Activated CD4-positive, alpha-beta T cell treated with anti-CD3 and anti-CD28 coated beads for 1 hour (primary cell): ENCODE measurements around the gene ZNF346.

Experiments
- DNase-seq: peaks from one replicate; pipeline ENCODE4 v3.0.0-alpha.2; 2020

The ZNF346 gene

DNA sequence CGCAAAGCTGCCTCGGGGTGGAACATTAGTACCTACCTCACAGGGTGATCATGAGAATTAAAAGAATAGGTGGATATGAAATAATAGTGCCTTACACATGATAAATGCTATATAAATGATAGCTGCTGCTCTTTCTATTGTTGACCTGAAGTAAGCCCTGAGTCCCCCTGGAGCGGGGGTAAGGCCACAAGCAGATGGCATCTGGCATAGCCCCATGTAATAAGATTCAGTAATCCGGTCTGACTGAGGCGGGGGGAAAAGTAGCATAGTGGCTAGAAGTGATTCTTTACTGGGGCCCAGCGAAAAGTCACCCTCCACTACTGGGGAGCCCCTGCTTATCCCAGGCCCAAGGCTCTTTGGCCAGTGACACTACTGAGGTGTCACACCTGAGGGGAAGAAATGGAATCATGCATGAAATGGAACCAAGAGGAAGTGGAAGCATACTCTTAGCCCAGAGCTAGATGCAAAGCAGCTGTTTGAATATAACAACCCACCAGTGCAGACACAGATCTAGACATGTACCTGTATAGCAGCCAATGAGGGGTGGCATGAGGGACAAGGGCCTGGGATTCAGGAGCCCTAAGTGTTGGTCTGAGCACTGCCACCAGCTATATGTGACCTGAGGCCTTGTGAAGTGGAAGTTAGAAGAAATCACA, 48.2 kb downstream of the ZNF346 start:
- no peak for DNase-seq

DNA sequence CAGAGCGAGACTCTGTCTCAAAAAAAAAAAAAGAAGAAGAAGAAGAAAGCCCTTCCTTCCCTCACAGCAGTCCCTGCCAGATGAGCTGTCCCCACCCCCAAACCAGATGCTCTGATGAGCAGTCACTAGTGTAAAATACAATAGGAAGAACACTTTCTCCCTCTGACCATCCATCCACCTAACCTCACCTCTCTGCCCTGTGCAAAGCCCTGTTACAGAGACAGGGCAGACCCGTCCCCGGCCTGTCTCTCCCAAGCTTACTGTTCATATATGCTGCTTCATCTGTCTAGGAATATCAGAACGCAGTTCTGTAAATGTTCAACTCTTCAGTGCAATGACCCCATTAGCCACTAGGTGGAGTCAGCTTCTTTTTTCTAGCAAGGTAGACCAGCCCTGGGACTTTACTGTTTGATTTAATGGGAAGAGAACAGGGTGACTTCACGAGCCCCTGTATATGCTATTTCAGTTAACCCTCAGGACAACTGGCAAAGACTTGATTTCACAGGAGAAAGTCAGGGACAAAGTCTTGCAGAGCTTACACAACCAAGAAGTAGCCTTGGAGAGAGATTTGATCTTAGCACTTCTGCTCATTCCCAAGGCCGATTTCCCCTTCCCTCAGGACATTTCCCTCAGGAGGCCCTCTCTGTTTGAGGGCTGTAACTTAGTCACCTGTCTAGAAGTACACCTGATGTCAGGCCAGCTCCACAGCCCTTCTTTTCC, 49.3 kb downstream of the ZNF346 start:
- peak; percentile 13 for DNase-seq

- DNase-seq = no peak
Measured at GRCh38 chr5:177077335-177077734, 54.8 kb downstream of the ZNF346 start.

DNA sequence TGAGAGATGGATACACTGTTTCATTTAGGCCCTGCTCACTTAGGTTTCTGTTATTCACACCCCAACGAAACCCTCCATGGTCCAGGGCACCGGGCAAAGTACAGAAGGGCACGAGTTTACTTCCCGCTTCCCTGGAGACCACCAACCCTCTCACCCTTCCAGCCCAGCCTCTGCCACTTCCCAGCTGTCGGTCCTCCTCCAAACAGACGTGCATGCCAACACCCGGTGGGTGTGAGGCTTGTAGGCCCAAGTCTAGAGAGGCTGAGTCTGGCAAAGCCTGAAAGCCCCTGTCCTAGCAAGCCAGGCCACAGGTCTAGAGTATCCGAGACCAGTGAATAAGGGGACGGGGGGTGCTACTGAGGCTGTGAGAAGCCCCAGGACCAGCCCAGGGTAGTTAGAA, 57.1 kb downstream of the ZNF346 start:
- no peak for DNase-seq

DNA sequence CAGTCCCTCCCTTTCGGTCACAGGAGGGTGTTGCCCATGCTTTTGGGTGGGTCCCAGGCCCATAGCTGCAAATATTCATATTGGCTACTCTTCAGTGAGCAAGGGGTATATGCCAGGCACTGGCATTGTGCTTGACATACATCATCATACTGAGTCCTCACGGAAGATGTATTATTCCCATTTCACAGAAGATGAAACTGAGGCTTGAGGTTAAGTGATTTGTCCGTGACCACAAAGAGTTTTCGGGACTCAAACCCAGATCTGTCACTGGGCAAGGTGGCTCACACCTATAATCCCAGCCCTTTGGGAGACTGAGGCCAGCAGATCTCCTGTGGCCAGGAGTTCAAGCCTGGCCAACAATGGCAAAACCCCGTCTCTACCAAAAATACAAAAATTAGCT, 57.8 kb downstream of the ZNF346 start:
- DNase-seq = no peak

GRCh38 chr5:177081859-177082258, 59.4 kb downstream of the ZNF346 start:
- no peak for DNase-seq

- no peak for DNase-seq
Measured at GRCh38 chr5:177083357-177083756, 60.9 kb downstream of the ZNF346 start.

DNA sequence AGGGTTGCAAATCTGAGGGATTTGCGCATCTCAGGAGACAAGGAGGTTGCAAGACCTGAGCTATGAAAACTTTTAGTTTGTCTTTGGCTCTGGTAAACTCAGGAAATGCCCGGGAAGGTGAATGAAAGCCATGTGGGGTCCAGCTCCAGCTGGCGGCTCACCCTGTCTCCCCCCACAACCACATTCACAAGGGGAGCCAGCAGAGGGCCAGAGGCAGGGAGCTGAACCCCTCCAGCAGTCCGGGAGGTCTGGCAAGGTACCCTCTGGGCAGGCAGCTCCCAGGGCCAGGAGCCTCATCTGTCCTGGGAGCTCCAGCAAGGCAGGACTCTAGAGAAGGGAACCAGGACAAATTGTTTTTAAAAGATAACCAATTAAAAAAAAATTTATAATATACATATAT, 61.7 kb downstream of the ZNF346 start:
- DNase-seq = no peak

DNA sequence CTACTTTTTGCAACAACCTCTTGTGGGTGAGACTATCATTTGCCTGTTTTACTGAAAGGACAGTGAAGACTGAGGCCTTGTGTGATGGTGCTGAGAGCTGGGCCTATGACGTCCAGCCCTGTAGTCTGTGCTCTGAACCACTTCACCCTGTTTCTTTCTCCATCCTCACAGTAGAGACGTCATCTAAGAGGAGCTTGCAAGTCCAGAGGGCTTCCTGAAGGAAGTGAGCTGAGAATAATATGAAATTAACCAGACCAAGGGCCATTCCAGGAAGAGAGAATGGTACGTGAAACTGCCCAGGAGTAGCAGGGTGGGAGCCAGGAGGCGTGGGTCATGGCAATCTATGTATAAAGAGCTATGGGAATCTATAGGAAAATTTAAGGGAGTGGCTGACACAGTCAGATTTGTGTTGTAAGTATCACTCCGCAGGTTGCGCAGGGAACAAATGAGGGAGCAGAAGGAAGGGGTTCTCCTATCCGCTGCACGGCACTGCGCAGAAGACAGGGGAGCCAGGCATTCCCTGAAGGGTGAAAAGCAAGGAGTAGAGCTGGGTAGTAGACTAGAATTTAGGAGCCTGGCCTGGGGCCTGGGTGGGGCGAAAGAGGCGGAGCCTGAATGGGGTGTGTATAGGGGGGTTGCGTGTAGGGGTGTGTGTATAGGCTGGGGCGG, 63.6 kb downstream of the ZNF346 start:
- DNase-seq = no peak

DNA sequence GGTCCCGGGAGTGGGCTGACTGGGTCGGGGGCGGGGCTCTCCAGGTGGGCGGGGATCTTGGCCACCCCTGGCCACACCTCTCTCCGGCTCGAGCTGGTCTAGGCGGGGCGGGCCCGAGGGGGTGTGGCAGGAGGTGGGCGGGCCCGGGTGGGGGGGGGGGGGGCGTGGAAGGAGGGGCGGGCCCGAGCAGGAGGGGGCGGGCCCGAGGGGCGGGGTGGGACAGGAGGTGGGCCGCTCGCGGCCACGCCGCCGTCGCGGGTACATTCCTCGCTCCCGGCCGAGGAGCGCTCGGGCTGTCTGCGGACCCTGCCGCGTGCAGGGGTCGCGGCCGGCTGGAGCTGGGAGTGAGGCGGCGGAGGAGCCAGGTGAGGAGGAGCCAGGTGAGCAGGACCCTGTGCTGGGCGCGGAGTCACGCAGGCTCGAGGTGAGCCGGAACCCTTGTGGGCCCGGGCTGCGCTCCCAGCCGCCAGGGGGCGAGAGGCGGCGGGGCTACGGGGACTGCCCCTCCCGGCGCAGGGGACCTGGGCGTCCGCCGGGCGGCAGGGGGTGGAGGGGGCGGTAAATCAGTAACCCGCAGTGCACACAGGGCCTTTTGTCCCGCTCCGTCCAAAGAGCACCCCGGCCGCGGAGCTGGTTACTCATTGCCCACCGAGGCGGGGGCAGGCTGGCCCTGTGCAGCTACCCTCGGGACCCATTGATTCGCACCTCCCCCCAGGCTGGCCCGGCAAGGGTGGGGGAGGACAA, 64.3 kb downstream of the ZNF346 start, which contains the start of gene FGFR4:
TSS of gene FGFR4 (plus strand) at position 262 of the 744 bp plus-strand sequence. CDS start 2,688 bp downstream, outside the sequence.
- DNase-seq = peak; percentile 48

GRCh38 chr5:177087398-177088005, 65.0 kb downstream of the ZNF346 start:
- no peak for DNase-seq

DNA sequence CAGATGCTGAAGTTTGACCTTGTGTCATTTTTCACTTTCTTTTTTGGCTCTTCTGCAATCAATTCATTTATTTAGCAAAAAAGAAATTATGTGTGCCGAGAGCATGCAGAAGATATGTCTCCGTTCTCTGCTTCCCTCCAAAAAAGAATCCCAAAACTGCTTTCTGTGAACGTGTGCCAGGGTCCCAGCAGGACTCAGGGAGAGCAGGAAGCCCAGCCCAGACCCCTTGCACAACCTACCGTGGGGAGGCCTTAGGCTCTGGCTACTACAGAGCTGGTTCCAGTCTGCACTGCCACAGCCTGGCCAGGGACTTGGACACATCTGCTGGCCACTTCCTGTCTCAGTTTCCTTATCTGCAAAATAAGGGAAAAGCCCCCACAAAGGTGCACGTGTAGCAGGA, 66.6 kb downstream of the ZNF346 start:
- no peak for DNase-seq

DNA sequence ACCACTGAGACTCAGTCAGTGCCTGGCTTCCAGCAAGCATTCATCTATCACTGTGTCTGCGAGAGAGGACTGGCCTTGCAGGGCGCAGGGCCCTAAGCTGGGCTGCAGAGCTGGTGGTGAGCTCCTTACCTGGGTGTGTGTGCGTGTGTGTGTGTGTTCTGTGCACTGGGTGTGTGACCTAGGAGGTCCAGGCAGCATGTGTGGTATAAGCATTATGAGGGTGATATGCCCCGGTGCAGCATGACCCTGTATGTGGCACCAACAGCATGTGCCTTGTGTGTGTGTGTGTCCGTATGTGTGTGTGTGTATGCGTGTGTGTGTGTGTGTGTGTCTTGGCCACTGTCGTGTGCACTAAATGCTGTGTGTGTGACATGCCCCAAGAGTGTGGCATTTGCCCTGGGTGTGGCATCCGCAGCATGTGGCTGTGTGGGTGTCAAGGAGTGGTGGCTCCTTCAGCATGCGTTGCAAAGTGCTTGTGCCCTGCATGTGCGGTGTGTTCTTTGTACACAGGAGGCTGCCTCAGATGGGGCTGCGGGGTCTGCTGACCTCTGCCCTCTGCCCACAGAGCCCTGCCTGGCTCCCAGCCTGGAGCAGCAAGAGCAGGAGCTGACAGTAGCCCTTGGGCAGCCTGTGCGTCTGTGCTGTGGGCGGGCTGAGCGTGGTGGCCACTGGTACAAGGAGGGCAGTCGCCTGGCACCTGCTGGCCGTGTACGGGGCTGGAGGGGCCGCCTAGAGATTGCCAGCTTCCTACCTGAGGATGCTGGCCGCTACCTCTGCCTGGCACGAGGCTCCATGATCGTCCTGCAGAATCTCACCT, 67.5 kb downstream of the ZNF346 start:
- DNase-seq = no peak

- DNase-seq = no peak
Measured at GRCh38 chr5:177090813-177091212, 68.3 kb downstream of the ZNF346 start.

- no peak for DNase-seq
Measured at GRCh38 chr5:177091232-177091631, 68.7 kb downstream of the ZNF346 start.

DNA sequence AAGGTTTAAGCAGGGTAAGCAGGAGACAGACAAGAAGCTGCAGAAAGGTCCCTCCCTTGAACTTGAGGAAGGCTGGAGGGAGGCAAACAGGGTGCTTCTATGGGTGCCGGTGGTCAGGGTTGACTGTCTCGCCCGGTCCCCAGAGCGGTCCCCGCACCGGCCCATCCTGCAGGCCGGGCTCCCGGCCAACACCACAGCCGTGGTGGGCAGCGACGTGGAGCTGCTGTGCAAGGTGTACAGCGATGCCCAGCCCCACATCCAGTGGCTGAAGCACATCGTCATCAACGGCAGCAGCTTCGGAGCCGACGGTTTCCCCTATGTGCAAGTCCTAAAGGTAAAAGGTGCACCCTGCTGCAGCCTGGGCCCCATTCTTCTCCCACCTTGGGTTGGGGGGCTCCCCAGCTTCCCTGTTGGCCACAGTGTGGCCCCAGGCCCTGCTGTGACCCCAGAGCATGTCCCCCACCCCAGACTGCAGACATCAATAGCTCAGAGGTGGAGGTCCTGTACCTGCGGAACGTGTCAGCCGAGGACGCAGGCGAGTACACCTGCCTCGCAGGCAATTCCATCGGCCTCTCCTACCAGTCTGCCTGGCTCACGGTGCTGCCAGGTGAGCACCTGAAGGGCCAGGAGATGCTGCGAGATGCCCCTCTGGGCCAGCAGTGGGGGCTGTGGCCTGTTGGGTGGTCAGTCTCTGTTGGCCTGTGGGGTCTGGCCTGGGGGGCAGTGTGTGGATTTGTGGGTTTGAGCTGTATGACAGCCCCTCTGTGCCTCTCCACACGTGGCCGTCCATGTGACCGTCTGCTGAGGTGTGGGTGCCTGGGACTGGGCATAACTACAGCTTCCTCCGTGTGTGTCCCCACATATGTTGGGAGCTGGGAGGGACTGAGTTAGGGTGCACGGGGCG, 69.9 kb downstream of the ZNF346 start:
- no peak for DNase-seq

DNA sequence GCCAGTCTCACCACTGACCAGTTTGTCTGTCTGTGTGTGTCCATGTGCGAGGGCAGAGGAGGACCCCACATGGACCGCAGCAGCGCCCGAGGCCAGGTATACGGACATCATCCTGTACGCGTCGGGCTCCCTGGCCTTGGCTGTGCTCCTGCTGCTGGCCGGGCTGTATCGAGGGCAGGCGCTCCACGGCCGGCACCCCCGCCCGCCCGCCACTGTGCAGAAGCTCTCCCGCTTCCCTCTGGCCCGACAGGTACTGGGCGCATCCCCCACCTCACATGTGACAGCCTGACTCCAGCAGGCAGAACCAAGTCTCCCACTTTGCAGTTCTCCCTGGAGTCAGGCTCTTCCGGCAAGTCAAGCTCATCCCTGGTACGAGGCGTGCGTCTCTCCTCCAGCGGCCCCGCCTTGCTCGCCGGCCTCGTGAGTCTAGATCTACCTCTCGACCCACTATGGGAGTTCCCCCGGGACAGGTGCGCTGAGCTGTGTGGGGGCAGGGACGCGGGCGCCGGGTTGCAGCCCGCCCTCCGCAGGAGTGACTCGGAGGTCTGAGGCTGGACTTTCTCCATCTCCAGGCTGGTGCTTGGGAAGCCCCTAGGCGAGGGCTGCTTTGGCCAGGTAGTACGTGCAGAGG, 70.7 kb downstream of the ZNF346 start:
- DNase-seq = no peak

DNA sequence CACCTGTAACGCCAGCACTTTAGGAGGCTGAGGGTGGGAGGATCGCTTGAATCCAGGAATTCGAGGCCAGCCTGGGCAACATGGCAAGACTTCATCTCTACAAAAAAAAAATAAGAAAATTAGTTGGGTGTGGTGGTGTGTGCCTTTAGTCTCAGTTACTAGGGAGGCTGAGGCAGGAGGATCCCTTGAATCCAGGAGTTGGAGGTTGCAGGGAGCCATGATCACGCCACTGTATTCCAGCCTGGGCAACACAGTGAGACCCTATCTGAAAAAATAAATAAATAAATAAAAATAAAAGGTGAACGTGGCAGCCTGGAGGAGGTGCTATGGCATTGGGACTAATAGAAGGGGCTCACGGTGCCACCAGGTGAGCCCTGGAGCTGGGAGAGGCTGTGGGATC, 71.3 kb downstream of the ZNF346 start:
- no peak for DNase-seq

DNA sequence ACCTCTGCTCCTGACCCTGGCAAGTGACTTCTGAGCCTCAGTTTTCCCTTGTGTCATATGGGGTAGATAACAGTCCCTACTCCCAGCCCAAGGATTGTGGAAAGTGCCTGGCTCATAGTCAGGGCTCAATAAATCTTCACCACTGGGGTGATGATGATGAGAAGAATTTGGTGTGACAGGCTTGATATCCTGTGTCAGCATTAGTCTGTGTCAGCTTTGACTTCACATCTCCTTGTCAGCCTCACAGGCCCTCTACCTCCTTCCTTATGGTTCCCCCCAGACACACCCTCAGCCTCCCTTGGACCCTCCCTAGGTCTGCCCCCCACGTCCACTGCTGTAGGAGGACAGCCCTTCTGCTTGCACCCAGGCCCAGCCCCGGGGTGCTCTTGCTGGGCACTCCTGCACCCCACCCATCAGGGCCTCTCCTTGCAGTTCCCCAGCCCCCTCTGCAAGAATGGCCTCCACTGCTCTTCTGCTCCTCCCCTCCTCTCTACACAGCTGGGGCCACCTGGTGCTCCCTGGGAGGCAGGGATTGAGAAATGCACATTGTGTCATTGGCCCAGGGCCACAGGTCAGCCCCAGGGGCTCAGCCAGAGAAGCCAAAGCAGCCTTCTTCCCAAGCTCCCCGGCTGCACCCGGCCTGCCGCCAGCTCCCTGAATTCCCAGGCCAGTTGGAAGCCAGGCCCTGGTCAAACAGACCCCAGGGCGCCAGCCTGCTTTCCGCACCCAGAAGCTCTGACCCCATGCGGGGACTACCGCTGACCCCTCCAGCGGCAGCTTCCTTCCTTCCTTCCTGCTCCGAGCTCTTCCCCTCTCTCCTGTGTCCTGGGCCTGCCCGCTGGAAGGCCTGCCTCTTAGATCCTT, 72.0 kb downstream of the ZNF346 start:
- DNase-seq = no peak
